GM21390 (cell line): Measurements from ENCODE around the gene GPR25.

Source experiments
- ATAC-seq: cut with Tn5 transposase; IDR thresholded peaks from one replicate; pipeline ENCODE4 v1.9.1; 2021; ENCODE audit not compliant: unreplicated experiment

Gene GPR25

GRCh38 chr1:200872446-200873115 lies at the start of gene GPR25:
Gene GPR25, plus strand, starts transcription at chr1:200872981. Its CDS starts 57 bp downstream, at chr1:200873038.
- no peak for ATAC-seq

DNA sequence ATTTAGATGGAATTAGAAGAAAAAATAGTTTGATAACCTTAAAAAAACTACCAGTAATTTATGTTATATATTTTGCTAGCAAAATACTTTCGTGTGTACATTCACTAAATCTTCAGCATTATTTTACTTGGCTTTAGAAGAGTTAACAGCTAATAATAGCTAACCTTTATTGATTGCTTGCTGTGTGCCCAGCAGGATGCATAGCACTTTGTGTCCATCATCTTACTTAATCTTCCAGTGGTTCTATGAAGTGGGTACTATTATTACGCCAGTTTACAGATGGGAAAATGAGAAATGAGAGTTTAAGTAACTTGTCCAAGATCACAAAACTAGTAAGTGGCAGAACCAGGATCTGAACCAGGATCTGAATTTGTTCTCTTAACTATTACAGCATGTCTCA lies 41.7 kb upstream of the GPR25 start:
- no peak for ATAC-seq

DNA sequence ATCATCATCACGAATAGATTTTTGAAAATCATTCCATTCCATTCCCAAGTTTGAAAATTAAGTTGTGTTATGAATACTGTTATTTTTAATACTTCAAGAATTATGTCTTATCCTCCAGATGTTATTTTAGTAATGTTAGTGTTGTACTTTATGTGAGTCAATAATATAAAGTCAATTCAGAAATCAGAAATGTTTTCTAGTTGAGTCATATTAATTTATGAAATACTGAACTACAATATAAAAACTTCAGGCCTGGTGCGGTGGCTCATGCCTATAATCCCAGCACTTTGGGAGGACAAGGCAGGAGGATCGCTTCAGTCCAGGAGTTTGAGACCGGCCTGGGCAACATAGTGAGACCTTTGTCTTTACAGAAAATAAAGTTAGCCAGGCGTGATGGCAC lies 38.4 kb upstream of the GPR25 start:
- ATAC-seq: no peak

- no peak for ATAC-seq
These were observed 36.6 kb upstream of the GPR25 start for GRCh38 chr1:200836213-200836612.

DNA sequence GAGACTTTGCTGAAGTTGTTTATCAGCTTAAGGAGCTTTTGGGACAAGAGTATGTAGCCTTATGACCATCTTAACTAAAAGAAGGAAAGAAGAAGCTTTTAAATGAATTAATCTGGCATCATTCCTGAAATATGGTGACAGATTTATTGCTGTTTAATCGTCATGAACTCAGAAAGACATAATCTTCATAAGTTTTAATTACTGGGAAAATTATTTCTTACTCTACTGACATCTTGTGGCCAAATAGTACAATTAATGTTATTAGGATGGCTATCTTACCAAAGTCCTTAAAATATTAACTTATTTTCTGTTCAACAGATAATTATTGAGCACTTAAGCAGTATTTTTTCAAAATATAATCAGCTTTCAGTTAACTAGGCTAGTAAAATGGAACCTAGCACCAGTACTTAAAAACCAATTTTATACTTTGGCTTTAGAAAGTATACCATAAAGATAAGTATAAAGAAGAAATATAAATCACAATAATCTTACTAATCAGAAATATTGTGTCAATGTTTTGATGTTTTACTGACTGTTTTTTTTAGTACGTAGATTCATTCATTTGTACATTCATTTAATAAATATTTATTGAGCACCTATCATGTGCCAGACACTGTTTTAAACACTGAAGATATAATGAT lies 34.7 kb upstream of the GPR25 start:
- no peak for ATAC-seq

- no peak for ATAC-seq
These were observed 33.9 kb upstream of the GPR25 start for GRCh38 chr1:200838676-200839445.

- ATAC-seq: no peak
These were observed 27.4 kb upstream of the GPR25 start for GRCh38 chr1:200845360-200845759.

DNA sequence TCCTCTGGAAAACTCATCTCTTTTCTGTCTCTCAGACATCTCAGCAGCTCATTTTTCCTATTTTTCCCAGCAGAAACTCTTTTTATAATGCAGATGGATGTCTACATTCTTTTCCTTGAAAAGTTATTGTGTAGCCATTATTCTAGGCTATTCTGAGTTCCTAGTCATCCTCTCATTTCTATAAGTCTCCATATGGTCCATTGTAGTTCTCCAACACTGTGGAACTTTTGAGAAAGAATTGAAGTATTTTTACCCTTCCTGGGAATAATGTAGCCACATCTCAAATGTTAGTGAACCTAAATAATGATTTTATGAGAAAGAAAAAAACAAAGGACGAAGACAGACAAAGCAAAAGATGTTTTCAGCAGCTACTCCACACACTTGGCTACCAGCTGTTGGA lies 26.4 kb upstream of the GPR25 start:
- no peak for ATAC-seq

GRCh38 chr1:200849430-200849829 lies 23.4 kb upstream of the GPR25 start:
- ATAC-seq: no peak

DNA sequence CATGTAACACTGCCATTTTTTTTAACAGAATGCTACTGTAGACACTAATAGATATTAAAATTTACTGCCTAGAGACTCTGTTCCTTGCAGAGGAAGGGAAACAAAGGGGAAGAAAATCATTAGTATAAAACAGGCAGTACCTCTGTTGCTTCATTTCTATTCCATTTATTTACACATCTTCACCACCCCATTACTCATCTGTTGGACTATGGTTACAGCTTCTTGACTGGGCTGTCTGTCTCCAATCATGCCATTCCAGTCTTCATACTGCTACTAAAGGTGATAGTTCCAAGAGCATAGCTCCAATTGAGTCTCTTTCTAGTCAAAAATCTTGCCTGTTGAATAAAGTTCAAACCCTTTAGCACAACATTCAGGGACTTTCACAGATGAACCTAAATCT lies 22.2 kb upstream of the GPR25 start:
- ATAC-seq: no peak

GRCh38 chr1:200856716-200857357 lies 15.9 kb upstream of the GPR25 start:
- no peak for ATAC-seq

GRCh38 chr1:200857804-200858203 lies 15.0 kb upstream of the GPR25 start:
- no peak for ATAC-seq

DNA sequence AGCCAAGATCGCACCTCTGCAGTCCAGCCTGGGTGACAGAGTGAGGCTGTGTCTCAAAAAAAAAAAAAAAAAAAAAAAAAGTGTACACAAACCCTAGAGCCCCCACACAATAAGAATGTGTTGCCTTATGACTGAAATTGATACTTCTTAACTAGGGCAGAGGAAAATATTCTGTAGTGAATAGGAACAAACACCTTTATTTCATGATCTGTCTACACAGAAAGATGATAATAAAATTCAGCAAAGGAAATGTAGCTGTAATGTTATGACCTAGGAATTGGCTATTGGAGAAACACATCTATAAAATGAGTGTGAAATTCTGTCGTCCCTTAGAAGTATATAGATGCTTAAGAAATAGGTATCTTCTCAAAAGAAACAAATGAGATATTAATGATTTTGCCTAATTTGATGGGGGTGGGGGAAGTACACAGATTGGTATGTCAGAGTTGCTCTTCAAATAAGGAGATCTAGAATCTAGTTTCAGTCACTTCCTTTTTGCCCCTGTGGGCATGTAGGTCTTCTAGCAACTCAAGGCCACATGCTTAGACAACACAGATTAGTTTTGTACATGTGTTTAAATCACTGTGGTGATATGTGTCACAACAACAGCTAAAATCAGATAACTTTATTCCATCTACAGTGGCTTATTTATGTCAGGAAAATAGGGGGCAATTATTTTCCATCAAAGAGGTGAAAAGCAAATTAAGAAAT lies 10.7 kb upstream of the GPR25 start:
- ATAC-seq: no peak

DNA sequence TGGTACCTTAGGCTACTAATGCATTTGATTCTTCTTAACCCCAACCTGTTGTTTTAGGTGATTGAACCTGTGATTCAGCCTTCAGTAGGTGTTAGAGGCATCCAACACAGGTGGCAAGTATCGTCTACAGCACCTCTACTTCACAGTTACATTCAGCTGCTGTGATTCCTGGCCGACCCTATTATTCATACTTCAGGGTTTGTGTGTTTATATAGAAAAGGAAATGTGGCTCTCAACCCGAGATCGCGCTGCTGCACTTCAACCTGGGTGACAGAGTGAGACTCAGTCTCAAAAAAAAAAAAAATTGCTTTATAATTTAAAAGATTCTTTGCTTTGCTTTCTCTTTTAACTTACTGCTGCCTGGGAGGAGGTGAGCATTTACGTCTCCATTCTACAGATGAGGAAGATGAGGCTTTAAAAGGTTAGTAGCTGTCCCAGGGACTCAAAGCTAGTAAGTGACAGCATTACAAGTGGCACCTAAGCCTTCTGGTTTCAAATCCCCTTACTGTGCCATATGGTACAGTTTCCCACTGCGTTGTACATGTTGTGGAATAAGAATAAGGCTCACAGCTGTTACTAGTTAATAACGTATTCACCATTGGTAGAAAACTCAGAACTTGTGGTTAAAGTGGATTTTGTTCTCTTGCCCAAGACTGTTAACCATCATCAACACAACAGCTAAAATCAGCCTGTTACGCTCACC lies 9.9 kb upstream of the GPR25 start:
- ATAC-seq: no peak

GRCh38 chr1:200866116-200866515 lies 6.7 kb upstream of the GPR25 start:
- no peak for ATAC-seq

- peak; percentile 88 for ATAC-seq
These were observed 6.3 kb upstream of the GPR25 start for GRCh38 chr1:200866521-200866920.

- ATAC-seq: no peak
These were observed 5.6 kb upstream of the GPR25 start for GRCh38 chr1:200867018-200867811.

- no peak for ATAC-seq
These were observed 3.4 kb upstream of the GPR25 start for GRCh38 chr1:200869376-200869752.

DNA sequence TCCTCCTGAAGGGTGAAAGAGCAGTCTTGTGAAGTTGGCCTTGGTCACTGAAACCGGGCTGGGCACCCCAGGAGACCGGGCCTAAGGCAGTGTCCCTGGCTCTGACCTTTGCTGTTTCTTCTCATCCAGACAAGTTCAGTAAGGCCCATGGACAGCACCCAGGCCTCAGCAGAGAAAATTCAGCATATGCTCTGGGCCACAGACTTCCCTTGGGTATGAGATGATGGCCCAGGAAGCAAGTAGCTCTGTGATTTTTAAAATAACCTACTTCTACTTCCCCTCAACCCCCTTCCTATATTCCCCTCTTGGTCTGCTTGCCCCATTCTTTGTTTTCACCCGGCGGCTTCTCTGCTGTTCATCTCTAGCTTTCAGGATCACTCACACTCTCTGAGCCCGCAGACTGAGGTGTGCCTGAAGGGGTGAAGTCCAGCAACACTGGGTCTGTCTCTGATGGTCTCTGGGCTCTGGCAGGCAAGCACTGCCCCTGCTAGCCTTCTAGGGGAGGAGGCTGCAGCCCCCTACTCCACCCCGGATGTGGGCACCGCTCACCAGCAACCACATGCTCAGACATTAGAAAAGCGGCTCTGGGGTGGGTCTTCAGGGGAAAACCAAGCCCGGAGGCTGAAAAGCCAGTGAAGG lies 2.9 kb upstream of the GPR25 start:
- ATAC-seq: peak; percentile 55
